ENCODE results near the gene CLTCL1. TPM values are rescaled to one million over a fixed set of nuclear protein-coding genes. Genes with fewer than 3 reads are reported as not detected.
"Not testable (repeated sequence)": the region's sequence is repeated elsewhere in the genome, so short reads cannot be mapped to it uniquely, and the experiment has no call there.

The CLTCL1 gene
- total and polyA plus RNA-seq, 9 donors, result 2.8 to 10.7 (median 5.2) TPM

DNA sequence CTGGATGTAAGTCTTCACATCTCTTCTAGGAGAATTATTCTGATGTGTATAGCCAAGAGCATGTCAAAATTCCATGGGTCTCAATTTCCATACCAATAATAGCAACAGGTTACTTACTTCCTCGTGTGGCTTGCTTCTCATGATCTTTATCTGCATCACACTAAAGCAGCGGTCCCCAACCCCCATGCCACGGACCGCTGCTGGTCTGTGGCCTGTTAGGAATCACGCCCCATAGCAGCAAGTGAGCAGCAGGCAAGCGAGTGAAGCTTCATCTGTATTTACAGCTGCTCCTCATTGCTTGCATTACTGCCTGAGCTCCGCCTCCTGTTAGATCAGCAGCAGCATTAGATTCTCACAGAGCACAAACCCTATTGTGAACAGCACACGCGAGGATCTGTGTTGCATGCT lies 84.1 kb downstream of the CLTCL1 start:
- WGBS, 3 donors, result 88 to 93% (median 89%) methylated on average over 9 of the region's 9 CpGs
- TF ChIP-seq EP300 (IDR thresholded peaks at IDR 0.05), result no peak
- no peak for TF ChIP-seq POLR2A (IDR thresholded peaks at IDR 0.05)
- TF ChIP-seq, protein P1, sequence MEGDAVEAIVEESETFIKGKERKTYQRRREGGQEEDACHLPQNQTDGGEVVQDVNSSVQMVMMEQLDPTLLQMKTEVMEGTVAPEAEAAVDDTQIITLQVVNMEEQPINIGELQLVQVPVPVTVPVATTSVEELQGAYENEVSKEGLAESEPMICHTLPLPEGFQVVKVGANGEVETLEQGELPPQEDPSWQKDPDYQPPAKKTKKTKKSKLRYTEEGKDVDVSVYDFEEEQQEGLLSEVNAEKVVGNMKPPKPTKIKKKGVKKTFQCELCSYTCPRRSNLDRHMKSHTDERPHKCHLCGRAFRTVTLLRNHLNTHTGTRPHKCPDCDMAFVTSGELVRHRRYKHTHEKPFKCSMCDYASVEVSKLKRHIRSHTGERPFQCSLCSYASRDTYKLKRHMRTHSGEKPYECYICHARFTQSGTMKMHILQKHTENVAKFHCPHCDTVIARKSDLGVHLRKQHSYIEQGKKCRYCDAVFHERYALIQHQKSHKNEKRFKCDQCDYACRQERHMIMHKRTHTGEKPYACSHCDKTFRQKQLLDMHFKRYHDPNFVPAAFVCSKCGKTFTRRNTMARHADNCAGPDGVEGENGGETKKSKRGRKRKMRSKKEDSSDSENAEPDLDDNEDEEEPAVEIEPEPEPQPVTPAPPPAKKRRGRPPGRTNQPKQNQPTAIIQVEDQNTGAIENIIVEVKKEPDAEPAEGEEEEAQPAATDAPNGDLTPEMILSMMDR (IDR thresholded peaks at IDR 0.05), result no peak
- intact Hi-C loops (cut with DNase I), result no loop called here
- Histone ChIP-seq H3K36me3 (no peaks in the 10 kb centered on the region), H3K4me1 (ENCODE audit: insufficient read depth) (no peaks in the 10 kb centered on the region), H3K9me3 (no peaks in the 10 kb centered on the region), H3K4me3 (no peak overlapping the region), H3K27ac (no peak overlapping the region), H3K27me3 (no peaks in the 10 kb centered on the region)
- peak in 1 of 5 donors; percentile 5 for DNase-seq

DNA sequence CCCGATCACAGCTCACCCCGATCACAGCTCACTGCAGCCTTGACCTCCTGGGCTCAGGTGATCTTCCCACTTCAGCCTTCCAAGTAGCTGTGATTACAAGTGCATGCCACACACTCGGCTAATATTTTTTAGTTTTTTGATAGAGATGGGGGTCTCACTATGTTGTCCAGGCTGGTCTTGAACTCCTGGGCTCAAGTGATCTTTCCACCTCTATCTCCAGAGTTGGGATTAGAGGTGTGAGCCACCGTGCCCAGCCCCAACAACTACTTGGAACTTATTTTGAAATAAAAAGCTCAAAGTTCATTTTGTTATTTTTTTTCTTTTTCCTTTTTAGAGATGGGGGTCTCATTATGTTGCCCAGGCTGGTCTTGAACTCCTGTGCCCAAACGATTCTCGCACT lies 85.2 kb downstream of the CLTCL1 start:
- DNase-seq, result no peak
- no peak for TF ChIP-seq EP300 (IDR thresholded peaks at IDR 0.05)
- no peak for TF ChIP-seq POLR2A (IDR thresholded peaks at IDR 0.05)
- TF ChIP-seq, protein P1 (IDR thresholded peaks at IDR 0.05), result no peak
- no peaks in the 10 kb centered on the region for H3K4me1 ChIP-seq (ENCODE audit: insufficient read depth)
- no peaks in the 10 kb centered on the region for H3K9me3 ChIP-seq
- no peaks in the 10 kb centered on the region for H3K27me3 ChIP-seq
- no peaks in the 10 kb centered on the region for H3K36me3 ChIP-seq
- intact Hi-C loops (cut with DNase I), result no loop called here
- H3K4me3 ChIP-seq, result no peak overlapping the region
- 87 to 93% (median 91%) methylated on average over 6 of the region's 6 CpGs for WGBS, 3 donors
- H3K27ac ChIP-seq, result no peak overlapping the region

DNA sequence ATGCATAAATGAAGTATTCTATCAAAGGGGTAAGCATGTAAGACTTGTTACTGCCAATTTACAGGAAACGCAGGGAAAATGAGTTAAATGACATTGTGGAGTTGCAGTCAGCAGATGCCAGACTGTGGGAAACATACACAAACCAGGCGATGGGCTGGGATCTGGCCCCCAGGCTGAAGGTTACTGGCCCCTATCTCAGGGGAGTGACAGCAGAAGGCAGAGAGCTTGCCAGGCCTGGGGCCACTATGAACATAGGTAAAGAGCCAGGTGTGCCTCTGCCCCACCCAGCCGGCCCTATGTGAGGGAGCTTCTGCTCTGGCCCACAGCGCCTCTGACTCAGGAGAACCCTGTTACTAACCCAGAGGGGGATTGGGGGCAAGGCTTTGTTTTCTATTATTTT lies 86.9 kb downstream of the CLTCL1 start:
- intact Hi-C loops (cut with DNase I), result no loop called here
- Histone ChIP-seq H3K27ac (no peak overlapping the region), H3K36me3 (no peaks in the 10 kb centered on the region), H3K4me3 (no peak overlapping the region), H3K4me1 (ENCODE audit: insufficient read depth) (no peaks in the 10 kb centered on the region), H3K27me3 (no peaks in the 10 kb centered on the region), H3K9me3 (no peaks in the 10 kb centered on the region)
- WGBS, 3 donors, result 90 to 97% (median 95%) methylated on average over 4 of the region's 4 CpGs
- no peak for TF ChIP-seq POLR2A (IDR thresholded peaks at IDR 0.05)
- no peak for TF ChIP-seq EP300 (IDR thresholded peaks at IDR 0.05)
- TF ChIP-seq, protein P1 (IDR thresholded peaks at IDR 0.05), result no peak
- DNase-seq, result peak in 1 of 5 donors; percentile 17

DNA sequence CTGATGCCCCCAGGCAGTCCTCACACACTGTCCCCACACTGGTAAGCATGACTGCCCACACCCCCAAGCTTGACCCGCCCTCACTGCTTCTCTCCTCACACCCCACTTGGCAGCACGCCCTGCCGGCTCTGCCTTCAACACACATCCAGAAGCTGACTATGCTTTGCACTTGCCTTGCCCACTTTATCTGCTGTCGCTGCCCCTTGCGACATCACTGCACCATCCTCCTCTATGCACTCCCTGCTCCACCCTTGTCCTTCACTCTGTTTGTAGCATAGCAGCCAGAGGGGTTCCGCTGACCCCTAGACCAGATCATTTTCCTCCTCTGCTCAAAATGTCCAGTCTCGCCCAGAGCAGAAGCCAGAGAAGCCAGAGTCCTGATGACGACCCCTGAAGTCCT lies 87.7 kb downstream of the CLTCL1 start:
- H3K4me1 ChIP-seq (ENCODE audit: insufficient read depth), result no peaks in the 10 kb centered on the region
- WGBS, 3 donors, result 83 to 91% (median 87%) methylated on average over 8 of the region's 8 CpGs
- H3K27ac ChIP-seq, result no peak overlapping the region
- H3K9me3 ChIP-seq, result no peaks in the 10 kb centered on the region
- H3K4me3 ChIP-seq, result no peak overlapping the region
- no peak for DNase-seq
- H3K27me3 ChIP-seq, result no peaks in the 10 kb centered on the region
- H3K36me3 ChIP-seq, result no peaks in the 10 kb centered on the region
- TF ChIP-seq, protein P1 (IDR thresholded peaks at IDR 0.05), result no peak
- TF ChIP-seq EP300 (IDR thresholded peaks at IDR 0.05) (no peak), POLR2A (IDR thresholded peaks at IDR 0.05) (no peak)
- intact Hi-C loops (cut with DNase I), result no loop called here

DNA sequence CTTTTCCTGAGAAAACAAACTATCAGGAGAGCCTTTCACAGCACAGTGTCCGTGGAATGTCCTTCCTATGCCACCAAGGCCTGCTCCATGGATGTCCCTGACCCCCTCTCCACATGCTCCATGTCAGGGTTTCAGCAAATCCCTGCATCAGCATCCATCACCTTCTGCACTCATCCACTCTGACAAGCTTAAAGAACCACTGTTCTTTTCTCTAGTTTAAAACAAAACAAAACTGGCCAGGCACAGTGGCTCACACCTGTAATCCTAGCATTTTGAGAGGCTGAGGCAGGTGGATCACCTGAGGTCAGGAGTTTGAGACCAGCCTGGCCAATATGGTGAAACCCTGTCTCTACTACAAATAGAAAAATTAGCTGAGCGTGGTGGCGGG lies 88.7 kb downstream of the CLTCL1 start:
- H3K36me3 ChIP-seq; H3K27me3 ChIP-seq; intact Hi-C loops (cut with DNase I); H3K9me3 ChIP-seq; DNase-seq; H3K27ac ChIP-seq; H3K4me3 ChIP-seq; H3K4me1 ChIP-seq (ENCODE audit: insufficient read depth): not testable (repeated sequence)
- 96 to 97% (median 97%) methylated on average over 3 of the region's 3 CpGs for WGBS, 3 donors

Measured in ovary (tissue), 9 donors.